ENCODE data around the gene ZNF444.

The ZNF444 gene

GRCh38 chr19:56123266-56123891 lies 17.7 kb upstream of the ZNF444 start:
- no peak for DNase-seq

DNA sequence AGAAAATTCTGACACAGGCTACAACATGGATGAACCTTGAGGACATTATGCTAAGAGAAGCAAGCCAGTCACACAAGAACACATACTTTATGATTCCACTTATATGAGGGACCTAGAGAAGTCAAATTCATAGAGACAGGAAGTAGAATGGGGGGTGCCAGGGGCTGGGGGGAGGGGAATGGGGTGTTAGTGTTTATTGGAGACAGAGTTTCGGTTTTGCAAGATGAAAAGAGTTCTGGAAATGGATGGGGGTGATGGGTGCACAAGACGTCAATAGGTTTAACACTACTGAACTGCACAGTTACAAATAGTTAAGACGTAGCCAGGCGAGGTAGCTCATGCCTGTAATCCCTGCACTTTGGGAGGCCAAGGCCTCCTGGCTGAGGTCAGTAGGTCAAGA lies 16.5 kb upstream of the ZNF444 start:
- no peak for DNase-seq

DNA sequence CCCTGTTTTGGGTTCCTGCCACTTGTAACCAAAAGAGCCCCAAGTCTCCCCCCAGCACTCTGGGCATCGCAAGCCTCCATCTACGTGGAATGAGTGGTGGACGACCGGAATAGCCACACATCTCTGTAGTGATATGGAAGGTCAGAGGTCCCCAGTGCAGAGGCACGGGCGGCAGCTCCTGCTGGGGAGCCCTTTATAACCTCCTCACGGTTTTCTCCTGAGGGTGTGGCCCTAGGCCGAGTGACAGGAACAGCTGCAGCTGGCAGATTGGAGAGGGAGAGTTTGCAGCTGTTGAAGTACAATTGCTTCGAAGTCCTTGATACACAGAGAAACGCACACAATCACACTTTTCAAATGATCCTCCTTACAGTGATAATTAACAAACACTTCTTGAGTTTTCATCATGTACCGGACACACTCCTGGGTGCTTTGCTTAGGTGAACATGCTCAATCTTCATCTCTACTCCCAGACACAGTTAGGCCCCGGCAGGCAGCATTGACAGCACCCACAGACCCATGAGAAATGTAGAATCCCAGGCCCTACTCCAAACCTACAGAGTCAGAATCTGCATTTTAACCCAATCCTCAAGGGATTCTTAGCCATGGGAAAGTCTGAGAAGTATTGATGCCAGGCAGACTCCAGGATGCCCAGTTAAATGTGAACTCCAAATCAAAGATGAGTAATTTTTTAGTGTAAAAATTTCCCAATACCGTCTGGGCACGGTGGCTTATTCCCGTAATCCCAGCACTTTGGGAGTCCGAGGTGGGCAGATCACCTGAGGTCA lies 15.1 kb upstream of the ZNF444 start:
- no peak for DNase-seq

GRCh38 chr19:56126983-56127780 lies 13.9 kb upstream of the ZNF444 start:
- DNase-seq, result no peak

DNA sequence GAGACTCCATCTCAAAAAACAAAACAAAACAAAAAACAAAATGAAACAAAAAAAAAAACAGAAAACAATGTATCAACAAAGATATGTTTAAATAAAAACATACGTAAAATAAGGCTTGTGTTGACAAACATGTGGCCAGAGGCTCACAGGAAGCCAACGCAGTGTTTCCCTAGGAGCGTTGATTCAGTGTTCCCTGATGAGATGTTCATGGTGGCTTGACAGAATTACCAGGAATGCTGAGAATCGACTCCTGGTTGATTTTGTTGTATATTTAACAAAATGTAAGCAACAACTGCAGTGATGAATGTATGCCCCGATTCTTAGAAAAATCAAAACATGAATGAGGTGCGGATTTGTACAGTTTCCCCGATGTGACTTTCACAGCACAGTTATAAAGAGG lies 11.1 kb upstream of the ZNF444 start:
- DNase-seq, result no peak

- no peak for DNase-seq
Measured at GRCh38 chr19:56131651-56132050, 9.4 kb upstream of the ZNF444 start.

GRCh38 chr19:56132316-56132822 lies 8.7 kb upstream of the ZNF444 start:
- DNase-seq, result no peak

DNA sequence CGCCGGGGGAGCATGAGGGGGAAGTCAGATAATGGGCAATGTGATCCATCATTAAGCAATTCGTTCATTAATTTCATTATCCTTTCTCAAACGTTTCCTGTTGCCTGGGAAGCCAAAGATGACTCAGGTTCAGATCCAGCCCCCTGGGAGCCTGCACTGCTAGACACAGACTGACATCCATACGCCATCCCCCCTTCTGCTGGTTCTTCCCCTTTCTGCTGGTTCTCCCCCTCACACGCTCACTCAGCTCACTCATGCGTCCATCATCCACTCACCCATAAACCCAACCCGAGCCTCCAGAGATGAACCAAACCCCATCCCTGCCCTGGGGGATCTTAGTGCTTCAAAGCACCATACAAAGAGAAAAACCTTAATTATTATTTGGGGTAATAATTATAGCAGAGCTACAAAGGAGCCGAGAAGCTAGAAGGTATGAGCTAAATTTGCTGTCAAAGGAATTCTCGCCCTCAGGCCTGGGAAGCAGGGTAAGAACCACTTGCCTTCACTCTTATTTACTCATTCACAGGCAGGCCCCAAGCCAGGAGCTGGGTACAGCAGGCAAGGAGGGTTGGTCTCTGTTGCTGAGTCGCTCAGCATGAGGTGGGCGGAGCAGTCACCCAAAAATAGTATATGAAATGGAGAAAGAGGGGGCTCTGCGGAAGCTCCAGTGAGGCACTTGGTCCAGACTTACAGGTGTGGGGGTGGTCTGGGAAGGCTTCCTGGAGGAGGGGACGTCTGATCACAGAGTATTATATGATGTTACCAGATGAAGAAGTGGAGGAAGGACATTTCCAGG lies 7.0 kb upstream of the ZNF444 start:
- DNase-seq, result no peak

DNA sequence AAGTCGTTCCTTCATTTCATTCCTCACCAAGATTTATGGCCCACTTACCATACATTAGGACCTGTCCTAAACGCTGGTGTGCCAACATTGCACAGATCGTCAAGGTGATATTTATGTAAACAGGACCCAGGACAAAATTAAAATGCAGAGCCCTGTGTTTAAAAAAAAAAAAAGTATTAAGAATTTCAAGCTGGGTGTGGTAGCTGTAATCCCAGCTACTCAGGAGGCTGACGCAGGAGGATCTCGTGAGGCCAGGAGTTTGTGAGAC lies 6.5 kb upstream of the ZNF444 start:
- no peak for DNase-seq

DNA sequence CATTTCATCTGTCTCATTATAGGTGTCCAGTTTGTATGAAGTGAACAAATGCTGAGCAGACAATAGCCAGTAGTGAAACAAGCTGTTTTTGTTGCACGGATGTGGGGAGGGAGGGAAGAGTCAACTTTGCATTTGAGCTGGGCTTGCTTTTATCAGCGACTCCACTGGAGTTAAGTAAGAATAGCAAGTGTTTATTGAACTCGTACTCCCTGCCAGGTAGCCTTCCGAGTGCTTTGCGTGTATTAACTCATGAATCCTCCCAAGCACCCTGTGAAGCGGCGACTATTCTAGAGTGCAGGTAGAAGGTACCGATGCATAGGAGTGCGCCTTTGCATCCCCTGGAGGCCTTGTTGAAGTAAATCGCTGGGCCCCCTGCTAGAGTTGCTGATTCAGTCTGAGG lies 4.7 kb upstream of the ZNF444 start:
- DNase-seq, result no peak

DNA sequence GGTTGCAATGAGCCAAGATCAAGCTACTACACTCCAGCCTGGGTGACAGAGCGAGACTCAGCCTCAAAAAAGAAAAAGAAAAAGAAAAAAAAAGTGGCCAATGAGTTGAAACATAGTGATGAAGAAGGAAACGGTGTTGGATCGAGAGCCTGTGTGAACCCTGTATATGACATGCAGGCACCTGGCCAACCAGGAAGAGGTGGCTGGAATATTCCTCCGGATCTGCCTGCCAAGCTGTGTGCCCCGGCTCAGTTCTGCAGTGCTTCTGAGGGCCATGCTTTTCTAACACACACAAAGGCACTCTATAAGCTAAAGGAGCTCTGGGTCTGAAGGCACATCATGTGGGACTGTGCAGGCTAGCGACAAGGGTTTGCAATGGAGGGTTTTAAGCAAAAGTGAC lies 3.7 kb upstream of the ZNF444 start:
- no peak for DNase-seq

DNA sequence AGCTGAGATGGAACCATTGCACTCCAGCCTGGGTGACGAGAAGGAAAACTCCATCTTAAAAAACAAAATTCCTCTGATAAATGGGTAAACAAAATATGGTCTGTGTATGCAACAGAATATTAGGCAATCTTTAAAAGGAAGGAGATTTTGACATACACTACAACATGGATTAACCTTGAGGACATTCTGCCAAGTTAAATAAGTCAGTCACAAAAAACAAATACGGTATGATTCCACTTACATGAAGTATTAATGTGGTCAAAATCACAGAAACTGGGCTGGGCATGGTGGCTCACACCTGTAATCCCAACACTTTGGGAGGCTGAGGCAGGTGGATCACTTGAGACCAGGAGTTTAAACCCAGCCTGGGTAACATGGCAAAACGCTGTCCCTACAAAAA lies 3.0 kb upstream of the ZNF444 start:
- DNase-seq, result no peak

- no peak for DNase-seq
Measured at GRCh38 chr19:56139847-56140582, 1.1 kb upstream of the ZNF444 start.

DNA sequence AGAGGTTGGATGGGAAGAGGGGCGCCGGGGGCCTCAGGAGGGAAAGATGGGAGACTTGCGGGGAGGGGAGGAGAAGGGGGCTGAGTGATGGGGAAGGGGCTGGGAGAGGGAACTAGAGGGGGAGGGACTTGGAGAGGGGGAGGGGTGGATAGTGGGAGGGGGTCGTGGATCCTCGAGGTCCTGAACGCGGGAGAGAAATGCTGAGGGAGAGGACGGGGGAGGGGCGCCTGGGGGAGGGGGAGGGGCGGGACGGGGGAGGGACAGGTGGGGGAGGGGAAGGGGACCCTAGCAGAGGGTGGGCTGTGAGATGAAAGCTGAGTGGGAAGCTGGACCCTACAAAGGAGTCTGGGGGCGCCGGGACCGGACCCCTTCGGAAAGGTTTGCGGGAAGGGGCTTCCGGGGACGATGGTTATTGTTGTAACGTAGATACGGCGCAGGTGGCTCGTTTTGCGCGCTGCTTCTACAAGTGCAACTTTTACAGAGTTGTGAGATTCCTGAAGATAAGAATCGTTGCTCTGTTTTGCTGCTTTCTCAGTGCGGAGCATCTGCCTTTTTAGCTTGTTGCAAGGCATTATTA lies 418 bp downstream of the ZNF444 start:
- no peak for DNase-seq

DNA sequence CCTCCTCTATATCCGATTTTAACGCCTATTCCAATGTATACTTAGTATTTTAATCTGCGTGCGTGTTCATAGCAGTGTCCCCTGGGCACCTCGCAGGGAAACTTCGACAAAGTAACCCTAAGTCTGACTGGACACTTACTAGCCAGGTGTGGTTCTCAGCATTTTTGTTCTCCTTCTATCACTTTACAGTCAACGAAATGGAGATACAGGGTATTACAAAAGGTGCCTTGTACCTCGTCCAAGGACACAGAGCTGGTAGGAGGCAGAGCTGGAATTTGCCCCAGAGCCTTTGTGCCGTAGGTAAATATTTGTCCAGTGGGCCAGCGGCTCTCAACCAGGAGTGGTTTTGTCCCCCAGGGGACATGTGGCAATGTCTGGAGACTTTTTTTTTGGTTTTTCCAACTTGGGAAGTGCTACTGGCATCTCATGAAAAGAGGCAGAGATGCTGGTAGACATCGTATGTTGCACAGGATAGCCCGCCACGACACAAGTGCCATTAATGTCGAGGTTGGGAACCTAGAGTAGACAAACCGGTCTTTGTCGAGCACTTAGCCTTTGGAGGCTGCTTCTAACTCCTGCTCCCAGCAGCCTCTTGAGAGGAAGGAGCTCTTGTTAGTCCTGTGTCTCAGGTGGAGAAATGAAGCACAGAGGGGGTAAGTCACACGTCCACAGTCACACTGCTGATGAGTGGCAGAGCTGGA lies 1.1 kb downstream of the ZNF444 start:
- no peak for DNase-seq

DNA sequence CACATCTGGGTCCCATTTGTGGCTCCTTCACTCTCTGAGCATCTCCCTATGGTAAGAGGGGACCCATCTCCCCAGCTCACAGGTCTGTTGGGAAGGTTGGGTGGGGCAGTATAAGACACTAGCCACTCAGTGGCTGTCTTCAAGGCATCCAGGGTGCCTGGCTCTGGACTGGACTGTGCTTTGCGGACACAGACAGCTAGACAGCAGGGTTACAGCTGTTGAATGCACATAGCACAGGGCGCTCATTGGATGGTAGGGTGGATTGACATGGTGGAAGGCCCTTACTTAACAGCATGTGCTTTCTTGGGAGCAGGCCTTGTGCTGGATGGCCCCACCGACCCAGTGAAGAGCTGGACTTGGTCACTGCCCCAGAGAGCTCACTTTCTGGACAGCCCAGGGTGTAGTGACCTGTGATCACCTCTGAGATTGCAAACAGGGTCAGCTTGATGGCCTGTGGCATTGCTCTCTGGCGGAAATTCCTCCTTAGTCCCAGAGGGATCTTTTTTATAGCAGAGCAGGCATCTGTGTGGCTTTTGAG lies 1.9 kb downstream of the ZNF444 start:
- no peak for DNase-seq

DNA sequence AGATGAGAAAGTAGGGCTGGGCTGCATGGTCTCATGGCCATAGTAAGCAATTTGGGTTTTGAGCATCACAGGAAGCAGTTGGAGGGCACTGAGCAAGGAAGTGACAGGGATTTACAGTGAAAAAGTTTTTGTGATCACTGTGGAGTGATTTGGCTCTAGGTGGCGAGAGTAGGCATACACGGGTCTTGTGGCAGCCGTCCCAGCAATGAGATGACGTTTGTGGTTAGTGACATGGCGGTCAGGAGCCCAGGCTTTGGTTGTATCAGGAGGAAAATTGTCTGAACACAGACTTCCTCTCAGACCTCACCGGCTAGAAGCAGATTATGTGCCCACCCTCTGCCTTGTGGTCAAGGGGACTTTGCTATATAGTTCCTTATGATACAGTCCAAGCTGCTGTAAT lies 3.3 kb downstream of the ZNF444 start:
- DNase-seq, result no peak

DNA sequence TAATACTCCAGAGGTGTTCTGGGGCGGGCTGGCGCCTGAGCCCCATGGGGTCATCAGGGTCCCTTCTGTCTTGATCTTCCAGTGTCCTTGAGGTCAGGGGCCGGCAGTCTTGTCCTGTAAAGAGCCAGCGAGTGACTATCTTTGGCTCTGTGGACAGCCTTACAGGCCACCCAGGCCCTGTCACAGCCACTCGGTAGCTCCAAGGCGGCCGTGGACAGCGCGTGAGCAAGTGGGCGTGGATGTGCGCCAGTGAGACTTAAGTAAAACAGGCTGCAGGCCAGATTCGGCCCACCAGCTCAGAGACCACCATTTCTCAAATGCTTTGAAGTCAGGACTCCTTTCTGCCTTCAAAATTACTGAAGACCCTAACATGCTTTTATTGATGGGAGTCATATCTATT lies 3.7 kb downstream of the ZNF444 start:
- no peak for DNase-seq

DNA sequence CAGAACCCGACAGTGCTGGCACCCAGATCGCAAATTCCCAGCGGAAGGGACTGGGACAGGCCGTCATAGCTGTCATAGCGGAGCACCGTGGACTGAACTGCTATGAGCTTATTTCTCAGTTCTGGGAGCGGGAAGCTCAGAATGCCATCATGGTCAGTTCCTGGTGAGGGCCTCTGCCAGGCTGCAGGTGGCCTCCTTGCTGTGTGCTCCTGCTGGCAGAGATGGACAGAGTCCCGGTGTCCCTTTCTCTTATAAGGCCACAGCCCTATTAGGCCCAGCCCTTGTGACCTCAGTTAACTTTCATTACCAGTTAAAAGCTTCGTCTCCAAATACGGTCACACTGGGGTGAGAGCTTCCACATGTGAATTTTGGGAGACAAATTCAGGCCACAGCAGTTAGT lies 4.6 kb downstream of the ZNF444 start:
- no peak for DNase-seq

GRCh38 chr19:56146904-56147303 lies 5.8 kb downstream of the ZNF444 start:
- DNase-seq, result no peak

DNA sequence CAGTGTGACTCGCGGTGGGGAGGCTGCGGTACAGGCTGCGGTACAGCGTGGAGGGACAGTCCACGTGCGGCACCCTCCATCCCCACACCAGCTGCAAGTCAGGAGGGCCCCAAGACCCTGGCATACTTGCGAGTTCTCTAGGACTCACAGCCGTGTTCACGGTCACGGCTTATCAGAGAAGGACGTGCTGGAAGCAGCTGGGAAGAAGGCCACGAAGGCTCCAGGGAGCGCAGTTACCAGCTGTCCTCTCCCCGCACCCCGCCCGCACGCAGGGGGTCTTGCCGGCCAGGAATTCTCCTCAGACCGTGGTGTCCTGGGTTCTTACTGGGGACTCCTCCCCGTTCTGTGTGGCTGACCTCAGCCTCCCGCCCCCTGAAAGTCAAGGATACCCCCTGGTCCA lies 6.2 kb downstream of the ZNF444 start:
- DNase-seq, result no peak

Data from NCI-H1092 (cell line).